Naive B cell (primary cell): Measurements from ENCODE around the gene ANXA2. TPM values are rescaled to one million over a fixed set of nuclear protein-coding genes. Genes with fewer than 3 reads are reported as not detected.

ENCODE experiments used
- ATAC-seq, 2 donors: fragments of 150-1000 bp; cut with Tn5 transposase; 2 replicates each; pipeline ENCODE4 v1.10.0; 2021; ENCODE audit warnings: low read depth in 2 of 2, mild to moderate bottlenecking in 2 of 2, moderate library complexity in 2 of 2
- DNase-seq: peaks from one replicate; pipeline ENCODE4 v3.0.0; 2022
- H3K27ac Mint-ChIP-seq, 6 donors: one replicate each; pipeline ENCODE4 v1.8.0; 2020 to 2022; ENCODE audit warnings: mild to moderate bottlenecking in 6 of 6, mixed read lengths in 6 of 6, moderate library complexity in 5 of 6, inconsistent platforms in 2 of 6
- H3K27me3 Mint-ChIP-seq, 3 donors: one replicate each; pipeline ENCODE4 v1.8.0; 2021 to 2022; ENCODE audit warnings: mixed read lengths in 3 of 3, mild to moderate bottlenecking in 1 of 3
- H3K36me3 Mint-ChIP-seq, 2 donors: one replicate each; pipeline ENCODE4 v1.8.0; 2020 to 2022; ENCODE audit warnings: mixed read lengths in 2 of 2, inconsistent platforms in 1 of 2, mild to moderate bottlenecking in 1 of 2
- H3K4me1 Mint-ChIP-seq, 3 donors: one replicate each; pipeline ENCODE4 v1.8.0; 2020 to 2022; ENCODE audit warnings: mixed read lengths in 3 of 3, inconsistent platforms in 1 of 3, mild to moderate bottlenecking in 1 of 3, moderate library complexity in 1 of 3
- H3K4me3 Mint-ChIP-seq, 8 donors: one replicate each; pipeline ENCODE4 v1.8.0; 2020 to 2022; ENCODE audit warnings: mild to moderate bottlenecking in 8 of 8, mixed read lengths in 8 of 8, moderate library complexity in 8 of 8, inconsistent platforms in 2 of 8
- H3K9me3 Mint-ChIP-seq, 7 donors: one replicate each; pipeline ENCODE4 v1.8.0; 2020 to 2022; ENCODE audit warnings: mixed read lengths in 7 of 7, mild to moderate bottlenecking in 5 of 7, inconsistent platforms in 2 of 7, moderate library complexity in 1 of 7
- polyA plus RNA-seq, 6 donors: library from polyadenylated mRNA; unstranded; fragments of 300-500 nt; fragmentation: Illumina TruSeq; gene quantifications; one replicate each; pipeline ENCODE4 v1.2.3, GENCODE V29; 2021; ENCODE audit warnings: low read depth in 6 of 6

Gene ANXA2
- polyA plus RNA-seq, 6 donors from 2014 or later, result 111 to 188 (median 148) TPM

DNA sequence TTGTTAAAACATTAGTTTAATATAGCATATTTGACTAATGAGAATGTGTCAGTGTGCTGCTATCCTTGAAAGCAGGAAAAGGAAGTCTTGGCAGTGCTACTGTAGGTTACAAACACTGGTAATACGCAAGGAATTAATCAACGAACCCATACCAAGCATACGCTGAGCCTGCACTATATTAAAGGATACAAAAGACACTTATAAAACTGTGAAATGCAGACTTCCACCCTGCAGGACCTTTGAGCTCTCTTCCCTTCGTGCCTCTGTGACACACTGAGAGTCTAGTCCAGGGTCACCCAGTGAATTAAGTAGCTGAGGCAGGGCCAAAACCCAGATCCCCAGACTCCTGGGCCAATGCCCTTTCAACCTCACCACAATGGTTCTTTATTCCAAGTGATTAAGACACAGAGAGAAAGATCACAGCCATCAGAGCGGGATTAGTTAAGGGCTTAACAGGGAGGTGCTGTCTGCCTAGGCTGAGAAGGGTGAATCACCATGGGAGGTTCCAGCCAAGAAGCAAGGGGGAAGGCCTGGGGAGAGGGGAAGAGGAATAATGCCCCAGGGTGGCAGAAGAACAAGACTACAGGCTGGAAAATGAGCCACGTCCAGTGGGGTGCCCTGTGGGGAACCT lies 6.8 kb downstream of the ANXA2 start:
- DNase-seq (no peak), ATAC-seq (no peak)
- H3K4me3 Mint-ChIP-seq, result no peak overlapping the region
- H3K4me1 Mint-ChIP-seq, result peaks cover 10 to 19% (median 18%) of the 10 kb centered on the region in 3 donors
- no peaks in the 10 kb centered on the region for H3K9me3 Mint-ChIP-seq
- H3K27ac Mint-ChIP-seq, result peak overlapping the region in 1 of 6 donors; percentile 81
- H3K36me3 Mint-ChIP-seq, result peaks cover 0 to 13% of the 10 kb centered on the region in 2 donors
- no peaks in the 10 kb centered on the region for H3K27me3 Mint-ChIP-seq

DNA sequence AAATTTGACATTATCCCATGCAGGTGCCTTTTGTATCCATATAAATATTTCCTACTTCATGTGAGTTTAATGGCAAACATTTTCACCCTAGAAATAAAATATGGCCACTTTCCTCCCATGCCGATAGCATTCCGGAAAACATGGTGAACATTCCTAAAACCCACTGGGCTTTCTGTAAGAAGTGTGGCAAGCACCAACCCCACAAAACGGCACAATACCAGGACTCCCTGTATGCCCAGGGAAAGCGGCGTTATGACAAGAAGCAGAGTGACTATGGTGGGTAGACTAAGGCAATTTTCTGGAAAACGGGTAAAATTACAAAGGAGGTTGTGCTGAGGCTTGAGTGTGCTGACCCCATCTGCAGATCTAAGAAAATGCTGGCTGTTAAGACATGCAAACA lies 7.6 kb downstream of the ANXA2 start:
- Mint-ChIP-seq H3K27me3 (no peaks in the 10 kb centered on the region), H3K4me1 (peaks cover 9 to 19% (median 17%) of the 10 kb centered on the region in 3 donors), H3K9me3 (no peaks in the 10 kb centered on the region), H3K27ac (no peak overlapping the region), H3K36me3 (peaks cover 0 to 13% of the 10 kb centered on the region in 2 donors), H3K4me3 (no peak overlapping the region)
- ATAC-seq (no peak), DNase-seq (no peak)

DNA sequence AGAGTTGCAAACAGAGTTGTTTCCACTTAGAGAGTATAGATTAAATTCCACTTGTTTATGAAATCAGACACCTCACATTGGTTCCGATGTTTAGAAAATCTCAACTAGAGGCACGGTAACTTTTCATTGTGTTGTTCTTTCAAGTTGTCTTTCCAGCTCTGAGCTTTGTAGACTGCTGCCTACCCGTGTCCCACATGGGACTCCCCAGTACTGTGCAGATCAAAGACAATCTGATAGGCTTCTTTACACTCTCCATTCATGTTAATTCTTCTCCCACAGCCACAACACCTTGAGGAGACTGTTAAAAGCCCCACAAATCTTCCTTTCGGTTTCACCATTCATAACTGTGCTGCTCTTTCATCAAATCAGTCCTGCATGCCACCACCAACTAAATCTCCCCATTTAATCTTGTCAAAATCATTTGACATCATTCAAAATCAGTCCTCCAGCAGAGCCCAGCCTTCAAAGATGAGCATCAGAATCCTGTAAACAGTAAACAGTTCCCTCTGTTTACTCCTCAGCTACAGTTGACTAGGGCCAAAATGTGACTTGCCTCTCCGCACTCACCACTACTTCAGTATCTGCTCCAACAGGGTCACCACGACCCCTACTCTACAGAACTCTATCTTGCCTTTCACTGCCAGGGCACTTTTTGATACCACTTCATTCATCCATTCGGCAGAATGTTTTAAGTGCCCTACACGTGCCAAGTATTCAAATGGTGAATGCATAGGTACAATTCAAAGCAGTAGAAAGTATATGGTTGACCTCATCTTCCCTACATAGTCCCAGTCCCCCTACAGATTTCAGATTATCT lies 8.3 kb downstream of the ANXA2 start:
- no peaks in the 10 kb centered on the region for H3K9me3 Mint-ChIP-seq
- DNase-seq (no peak), ATAC-seq (no peak)
- peak overlapping the region in 1 of 6 donors; percentile 11 for H3K27ac Mint-ChIP-seq
- no peaks in the 10 kb centered on the region for H3K27me3 Mint-ChIP-seq
- H3K4me1 Mint-ChIP-seq, result peaks cover 9 to 19% (median 17%) of the 10 kb centered on the region in 3 donors
- H3K4me3 Mint-ChIP-seq, result no peak overlapping the region
- peaks cover 0 to 13% of the 10 kb centered on the region in 2 donors for H3K36me3 Mint-ChIP-seq

DNA sequence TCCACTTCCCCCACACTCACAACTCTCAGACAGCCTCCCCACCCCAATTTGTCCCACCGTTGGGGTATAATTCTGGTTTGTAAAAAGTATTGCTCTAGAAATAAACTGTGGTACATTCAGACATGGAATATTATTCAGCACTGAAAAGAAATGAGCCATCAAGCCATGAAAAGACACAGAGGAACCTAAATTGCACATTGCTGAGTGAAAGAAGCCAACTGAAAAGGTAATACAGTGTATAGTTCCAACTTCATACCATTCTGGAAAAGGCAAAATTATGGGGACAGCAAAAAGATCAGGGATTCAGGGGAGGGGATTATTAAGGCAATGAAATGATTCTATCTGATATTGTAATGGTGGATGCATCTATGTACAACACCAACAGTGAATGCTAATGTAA lies 10.5 kb downstream of the ANXA2 start:
- no peaks in the 10 kb centered on the region for H3K36me3 Mint-ChIP-seq
- no peaks in the 10 kb centered on the region for H3K27me3 Mint-ChIP-seq
- no peaks in the 10 kb centered on the region for H3K9me3 Mint-ChIP-seq
- H3K4me3 Mint-ChIP-seq, result no peak overlapping the region
- no peak for ATAC-seq
- H3K4me1 Mint-ChIP-seq, result peaks cover 9 to 13% (median 12%) of the 10 kb centered on the region in 3 donors
- no peak overlapping the region for H3K27ac Mint-ChIP-seq
- no peak for DNase-seq

DNA sequence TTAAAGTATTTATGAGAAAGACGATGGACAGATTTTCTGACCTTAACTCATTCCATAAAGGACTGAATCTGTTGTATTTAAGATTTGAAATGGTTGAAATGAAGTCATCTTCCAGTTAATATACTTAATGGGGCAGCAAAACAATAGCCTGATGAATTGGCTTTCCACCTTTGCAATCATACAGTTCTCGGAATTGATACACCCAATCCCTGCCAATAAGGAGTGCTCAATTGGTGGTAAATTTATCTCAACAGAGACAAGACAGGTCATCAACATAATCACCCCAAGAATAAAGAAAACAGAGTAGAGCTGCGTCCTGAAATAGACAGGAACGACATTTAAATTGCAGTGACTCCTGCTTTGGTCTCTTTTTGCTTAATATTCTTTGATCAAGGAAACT lies 11.2 kb downstream of the ANXA2 start:
- no peak for ATAC-seq
- Mint-ChIP-seq H3K27me3 (no peaks in the 10 kb centered on the region), H3K36me3 (no peaks in the 10 kb centered on the region), H3K27ac (no peak overlapping the region), H3K4me1 (peaks cover 9 to 13% (median 12%) of the 10 kb centered on the region in 3 donors), H3K4me3 (no peak overlapping the region), H3K9me3 (no peaks in the 10 kb centered on the region)
- no peak for DNase-seq

DNA sequence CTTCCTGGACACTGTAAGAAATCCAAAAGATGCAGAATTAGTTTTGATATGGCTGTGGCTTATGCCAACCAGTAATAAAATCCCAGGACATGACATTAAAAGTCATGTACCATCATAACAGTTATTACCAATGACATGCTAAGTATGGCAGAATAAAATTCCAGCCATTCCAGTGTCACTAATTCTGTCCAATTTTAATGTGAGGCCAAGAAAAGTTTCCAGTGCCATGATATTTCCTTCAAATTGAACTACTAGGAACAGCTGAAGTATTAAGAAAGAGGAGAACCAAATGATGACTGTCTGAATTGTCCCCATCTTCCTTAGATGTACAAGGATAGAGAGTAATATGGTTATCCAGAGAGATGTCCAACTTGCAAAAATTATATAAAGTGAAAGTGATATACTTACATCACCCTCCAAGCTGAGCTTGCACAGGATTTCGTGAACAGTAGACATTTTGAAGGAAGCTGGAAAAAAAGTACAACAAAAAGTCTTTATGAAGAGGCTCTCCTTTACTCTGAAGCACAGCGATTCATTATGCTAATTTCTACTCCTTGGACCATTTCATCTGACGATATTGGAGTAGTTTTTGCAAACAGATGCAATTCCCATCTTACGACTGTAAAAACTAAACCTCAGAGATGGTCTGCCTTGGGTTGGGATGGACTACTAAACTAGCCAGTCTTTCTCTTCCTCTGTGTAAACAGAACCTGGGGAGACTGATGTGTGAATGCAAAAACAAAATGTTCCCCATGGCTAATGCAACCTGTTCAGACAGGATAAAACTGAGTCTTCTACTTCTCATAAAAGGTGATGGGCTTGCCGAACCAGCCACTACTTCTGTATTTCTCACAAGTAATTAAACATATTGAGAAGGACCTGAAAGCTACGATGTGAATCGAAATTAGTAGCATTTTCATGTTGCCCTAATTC lies 11.9 kb downstream of the ANXA2 start:
- peaks cover 6 to 13% (median 12%) of the 10 kb centered on the region in 3 donors for H3K4me1 Mint-ChIP-seq
- no peaks in the 10 kb centered on the region for H3K36me3 Mint-ChIP-seq
- ATAC-seq (no peak), DNase-seq (no peak)
- no peak overlapping the region for H3K27ac Mint-ChIP-seq
- no peaks in the 10 kb centered on the region for H3K27me3 Mint-ChIP-seq
- H3K4me3 Mint-ChIP-seq, result no peak overlapping the region
- no peaks in the 10 kb centered on the region for H3K9me3 Mint-ChIP-seq

DNA sequence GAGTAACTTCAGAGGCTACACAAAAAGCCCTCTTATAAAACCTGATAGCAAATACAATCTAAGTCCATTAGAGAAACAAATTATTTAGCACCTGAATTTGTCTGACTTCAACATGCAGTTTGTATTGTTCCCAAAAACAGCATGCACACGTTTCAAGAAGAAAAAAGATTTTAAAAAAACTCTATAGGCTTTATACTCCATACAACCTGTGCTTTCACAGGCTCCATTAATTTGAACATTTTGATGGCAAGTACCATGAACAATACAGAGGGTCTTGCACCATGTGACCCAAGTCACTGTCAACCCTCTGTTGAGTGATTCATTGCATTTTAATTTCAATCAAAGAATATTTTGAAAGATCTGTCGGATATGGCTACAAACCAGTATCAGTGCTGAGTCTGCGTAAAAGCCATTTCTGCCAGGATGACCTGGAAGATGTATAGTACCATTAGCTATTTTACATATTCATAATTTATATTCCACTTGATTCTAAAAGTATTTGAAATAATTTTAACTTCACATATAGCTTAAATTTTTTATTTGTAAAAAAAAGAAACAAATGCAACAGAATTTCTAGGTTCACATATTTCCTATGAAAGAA lies 13.2 kb downstream of the ANXA2 start:
- Mint-ChIP-seq H3K9me3 (no peaks in the 10 kb centered on the region), H3K27ac (no peak overlapping the region), H3K36me3 (peaks cover 0 to 6% of the 10 kb centered on the region in 2 donors), H3K4me1 (peaks cover 2 to 9% (median 5%) of the 10 kb centered on the region in 3 donors), H3K4me3 (no peak overlapping the region), H3K27me3 (no peaks in the 10 kb centered on the region)
- no peak for ATAC-seq
- no peak for DNase-seq

DNA sequence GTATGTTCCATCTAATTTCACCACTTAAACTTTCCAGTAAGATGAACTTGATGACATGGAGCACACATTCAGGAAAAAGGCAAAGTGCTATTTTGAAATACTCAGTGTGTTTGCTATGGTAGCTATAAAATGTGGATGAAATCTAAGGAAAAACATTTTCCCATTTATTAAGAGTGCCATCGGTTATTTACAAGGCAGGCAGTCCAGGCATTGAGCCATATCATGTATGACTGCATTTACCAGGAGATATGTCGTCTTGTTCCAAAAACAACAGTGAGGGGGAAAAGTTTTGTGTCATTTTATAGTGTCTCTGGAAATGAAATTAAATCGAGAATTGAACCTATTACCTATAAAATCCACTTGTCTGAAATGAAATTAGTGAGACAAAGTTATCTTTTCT lies 13.7 kb downstream of the ANXA2 start:
- DNase-seq (no peak), ATAC-seq (no peak)
- H3K36me3 Mint-ChIP-seq, result peaks cover 0 to 6% of the 10 kb centered on the region in 2 donors
- H3K27ac Mint-ChIP-seq, result no peak overlapping the region
- peaks cover 0 to 5% (median 0%) of the 10 kb centered on the region in 3 donors for H3K4me1 Mint-ChIP-seq
- H3K9me3 Mint-ChIP-seq, result no peaks in the 10 kb centered on the region
- H3K4me3 Mint-ChIP-seq, result no peak overlapping the region
- H3K27me3 Mint-ChIP-seq, result no peaks in the 10 kb centered on the region

DNA sequence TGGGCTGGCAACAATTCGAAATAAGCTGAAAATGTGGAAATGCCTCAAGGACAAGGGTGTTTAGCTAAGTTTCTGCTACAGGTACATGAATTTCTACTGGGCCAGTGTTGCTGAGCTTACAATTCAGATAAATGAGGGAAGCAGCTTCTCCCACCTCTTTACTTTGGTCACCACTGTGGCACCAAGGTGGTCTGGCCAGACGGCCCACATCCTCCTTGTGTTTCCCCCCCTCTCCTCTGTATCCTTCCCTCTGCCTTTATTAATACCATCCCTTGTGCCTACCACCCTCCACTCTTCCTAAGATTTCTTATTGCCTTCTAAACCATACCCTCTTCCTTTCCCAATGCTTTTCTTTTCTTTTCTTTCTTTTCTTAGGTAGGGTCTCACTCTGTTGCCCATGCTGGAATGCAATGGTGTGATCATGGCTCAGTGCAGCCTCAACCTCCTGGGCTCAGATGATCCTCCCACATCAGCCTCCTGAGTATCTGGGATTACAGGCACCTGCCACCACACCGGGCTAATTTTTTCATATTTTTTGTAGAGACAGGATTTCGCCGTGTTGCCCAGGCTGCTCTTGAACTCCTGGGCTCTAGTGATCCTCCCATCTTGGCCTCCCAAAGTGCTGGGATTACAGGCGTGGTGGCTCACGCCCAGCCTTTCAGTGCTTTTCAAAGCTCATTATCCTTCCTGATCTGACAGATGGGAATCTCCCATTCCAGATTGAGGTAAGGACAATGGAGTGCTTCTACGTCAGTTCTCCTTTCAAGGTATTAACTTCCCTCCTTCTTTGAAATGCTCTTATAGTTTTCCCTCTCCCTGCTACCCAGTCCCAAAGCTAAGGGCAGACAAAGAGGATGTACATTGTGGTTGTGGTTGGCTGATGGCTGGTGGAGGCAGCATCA lies 14.8 kb downstream of the ANXA2 start:
- peaks cover 0 to 5% (median 0%) of the 10 kb centered on the region in 3 donors for H3K4me1 Mint-ChIP-seq
- no peaks in the 10 kb centered on the region for H3K27me3 Mint-ChIP-seq
- H3K9me3 Mint-ChIP-seq, result no peaks in the 10 kb centered on the region
- ATAC-seq (no peak), DNase-seq (no peak)
- peak overlapping the region in 1 of 6 donors; percentile 37 for H3K27ac Mint-ChIP-seq
- no peak overlapping the region for H3K4me3 Mint-ChIP-seq
- H3K36me3 Mint-ChIP-seq, result peaks cover 0 to 6% of the 10 kb centered on the region in 2 donors

DNA sequence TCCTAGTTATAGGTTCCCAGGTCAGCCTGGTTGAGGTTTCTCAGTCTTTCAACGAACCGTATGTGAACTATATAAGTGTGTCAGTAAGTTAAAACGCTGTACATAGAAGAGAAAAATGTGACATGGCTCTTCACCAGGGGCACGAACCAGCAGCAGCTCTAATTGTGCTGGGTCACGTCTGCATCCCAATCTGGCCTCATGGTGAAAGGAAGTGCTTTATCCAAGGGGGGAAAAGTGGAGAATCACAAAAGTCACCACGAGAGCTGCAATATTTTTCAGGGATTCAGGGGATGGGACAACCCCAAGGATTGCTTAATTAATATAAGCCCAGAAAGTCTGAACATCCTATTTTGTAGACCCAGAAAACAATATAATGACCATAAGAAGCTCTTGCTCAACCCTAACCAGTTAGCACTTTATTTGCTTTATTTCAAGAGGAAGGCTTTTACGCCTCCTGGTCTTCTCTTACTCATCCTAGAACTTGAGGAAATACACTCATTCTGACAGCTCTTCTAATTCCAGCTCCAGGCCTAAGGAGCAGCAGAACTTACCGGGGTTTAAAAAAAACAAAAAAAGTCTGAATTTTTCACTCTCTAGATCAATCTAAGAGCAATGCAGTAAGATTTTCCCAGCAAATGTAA lies 16.5 kb downstream of the ANXA2 start:
- Mint-ChIP-seq H3K4me1 (no peaks in the 10 kb centered on the region), H3K27me3 (no peaks in the 10 kb centered on the region), H3K27ac (no peak overlapping the region), H3K4me3 (no peak overlapping the region), H3K9me3 (no peaks in the 10 kb centered on the region), H3K36me3 (peaks cover 0 to 6% of the 10 kb centered on the region in 2 donors)
- DNase-seq (no peak), ATAC-seq (no peak)

DNA sequence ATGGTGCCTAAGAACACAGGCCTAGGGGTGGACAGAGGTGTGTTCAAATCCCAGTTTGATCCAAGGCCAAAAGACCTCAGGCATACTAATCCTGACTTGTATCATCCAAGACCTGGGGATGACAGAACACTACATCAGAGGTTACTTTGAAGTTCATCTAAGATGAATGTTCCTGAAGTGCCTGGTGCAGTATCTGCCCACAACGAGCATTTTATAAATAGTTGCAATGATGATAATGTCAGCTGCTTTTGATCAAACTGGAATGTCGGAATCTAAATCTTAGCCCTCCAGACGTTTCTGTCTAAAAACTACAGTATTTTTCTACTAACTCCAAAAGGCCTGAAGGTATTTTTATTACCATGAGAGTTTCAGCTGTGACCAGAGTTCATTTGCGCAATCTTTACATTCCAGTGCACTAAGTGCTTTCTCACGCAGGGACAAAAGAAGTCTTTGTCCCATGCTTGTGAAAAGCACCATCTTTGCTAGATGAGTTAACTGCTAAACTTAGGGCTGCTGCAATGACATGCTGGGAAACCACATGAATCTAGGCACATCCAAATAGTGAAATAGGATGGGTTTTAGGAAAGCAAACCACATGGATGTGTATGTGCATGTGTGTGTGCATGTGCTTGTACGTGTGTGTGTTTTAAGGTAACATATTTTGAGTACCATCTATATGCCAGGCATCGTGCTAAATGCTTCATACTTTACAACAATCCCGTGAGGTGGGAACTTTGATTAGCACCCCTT lies 18.1 kb downstream of the ANXA2 start:
- peaks cover 0 to 12% of the 10 kb centered on the region in 2 donors for H3K36me3 Mint-ChIP-seq

More for the DNA sequence above, 18.1 kb downstream of the ANXA2 start:
- Mint-ChIP-seq H3K9me3 (no peaks in the 10 kb centered on the region), H3K4me1 (no peaks in the 10 kb centered on the region), H3K4me3 (no peak overlapping the region), H3K27me3 (no peaks in the 10 kb centered on the region), H3K27ac (peak overlapping the region in 1 of 6 donors; percentile 21)
- no peak for DNase-seq
- no peak for ATAC-seq
